OCI-LY7 (cell line): ENCODE results near the gene TNFAIP8.

Experiments used
- EZH2phosphoT487 ChIP-seq: fragments of 200-600 bp; sonication (generic); IDR thresholded peaks from 2 replicates; pipeline ENCODE4 v1.6.1; 2018; ENCODE audit warnings: low read depth, borderline replicate concordance, mild to moderate bottlenecking, mixed run types, antibody characterized with exemption, low read length, moderate library complexity, mixed read lengths
- TF ChIP-seq, protein P1 (sequence below): fragments of 200-600 bp; sonication (generic); conservative IDR thresholded peaks from 2 replicates; pipeline ENCODE4 v1.5.1; 2014; ENCODE audit warnings: mild to moderate bottlenecking, antibody characterized with exemption, low read length, moderate library complexity, mixed read lengths

DNA sequence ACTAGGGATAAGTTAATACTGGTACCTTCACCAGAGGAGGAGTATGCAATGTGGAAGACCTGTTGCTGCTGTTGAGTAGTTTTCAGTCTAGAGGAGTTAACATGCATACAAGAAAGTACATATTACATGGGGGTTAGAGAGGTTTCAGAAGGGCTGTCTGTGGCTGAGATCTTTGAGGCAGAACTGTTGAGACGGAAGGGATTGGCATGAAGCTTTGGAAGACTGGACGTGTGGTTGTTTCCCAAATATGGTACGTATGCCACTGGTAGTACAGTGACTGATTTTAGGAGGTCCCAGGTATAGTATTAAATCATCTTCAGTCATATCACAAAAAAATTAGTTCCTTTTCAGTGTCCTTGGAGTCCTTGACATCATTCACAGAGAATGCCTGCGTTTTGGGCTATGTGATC is 17.6 kb downstream of the TNFAIP8 start:
- TF ChIP-seq, protein P1, sequence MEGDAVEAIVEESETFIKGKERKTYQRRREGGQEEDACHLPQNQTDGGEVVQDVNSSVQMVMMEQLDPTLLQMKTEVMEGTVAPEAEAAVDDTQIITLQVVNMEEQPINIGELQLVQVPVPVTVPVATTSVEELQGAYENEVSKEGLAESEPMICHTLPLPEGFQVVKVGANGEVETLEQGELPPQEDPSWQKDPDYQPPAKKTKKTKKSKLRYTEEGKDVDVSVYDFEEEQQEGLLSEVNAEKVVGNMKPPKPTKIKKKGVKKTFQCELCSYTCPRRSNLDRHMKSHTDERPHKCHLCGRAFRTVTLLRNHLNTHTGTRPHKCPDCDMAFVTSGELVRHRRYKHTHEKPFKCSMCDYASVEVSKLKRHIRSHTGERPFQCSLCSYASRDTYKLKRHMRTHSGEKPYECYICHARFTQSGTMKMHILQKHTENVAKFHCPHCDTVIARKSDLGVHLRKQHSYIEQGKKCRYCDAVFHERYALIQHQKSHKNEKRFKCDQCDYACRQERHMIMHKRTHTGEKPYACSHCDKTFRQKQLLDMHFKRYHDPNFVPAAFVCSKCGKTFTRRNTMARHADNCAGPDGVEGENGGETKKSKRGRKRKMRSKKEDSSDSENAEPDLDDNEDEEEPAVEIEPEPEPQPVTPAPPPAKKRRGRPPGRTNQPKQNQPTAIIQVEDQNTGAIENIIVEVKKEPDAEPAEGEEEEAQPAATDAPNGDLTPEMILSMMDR: no peak
- no peak for TF ChIP-seq EZH2phosphoT487
